ENCODE data around the gene KIAA0513.
"Not testable (repeated sequence)": the region's sequence is repeated elsewhere in the genome, so short reads cannot be mapped to it uniquely, and the experiment has no call there.

KIAA0513 gene

GRCh38 chr16:85031451-85031850 is 3.9 kb downstream of the KIAA0513 start:
- DNase-seq, result no peak

DNA sequence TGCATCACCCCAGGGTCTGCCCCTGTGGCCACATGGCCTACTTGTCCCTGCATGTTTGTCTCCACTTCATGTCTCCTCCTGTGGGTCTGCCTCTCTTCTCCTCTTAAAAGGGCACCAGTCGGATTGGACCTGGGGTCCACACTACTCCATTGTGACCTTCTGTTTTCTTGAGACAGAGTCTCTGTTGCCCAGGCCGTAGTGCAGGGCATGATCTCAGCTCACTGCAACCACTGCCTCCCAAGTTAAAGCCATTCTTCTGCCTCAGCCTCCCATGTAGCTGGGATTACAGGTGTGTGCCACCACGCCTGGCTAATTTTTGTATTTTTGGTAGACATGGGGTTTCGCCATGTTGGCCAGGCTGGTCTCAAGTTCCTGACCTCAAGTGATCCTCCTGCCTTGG is 4.6 kb downstream of the KIAA0513 start:
- not testable (repeated sequence) for DNase-seq

DNA sequence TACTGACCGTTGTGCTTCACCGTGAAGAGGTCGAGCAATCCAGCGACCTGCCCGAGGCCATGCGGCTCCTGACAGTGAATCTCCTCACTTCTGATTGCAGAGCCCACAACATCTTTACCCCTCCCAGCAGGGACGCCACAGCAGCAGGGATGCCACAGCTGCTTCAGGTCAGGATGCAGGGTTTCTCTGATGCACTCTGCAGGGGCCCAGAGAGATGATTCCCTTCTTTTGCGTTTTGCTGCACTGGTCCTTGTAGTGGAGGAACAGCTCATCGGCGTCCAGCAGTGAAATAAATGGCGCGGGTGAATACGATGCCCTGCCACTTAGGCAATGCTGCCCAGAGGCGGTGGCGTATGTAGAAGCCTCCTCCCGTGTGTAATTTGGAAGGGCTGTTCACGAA is 5.6 kb downstream of the KIAA0513 start:
- no peak for DNase-seq

DNA sequence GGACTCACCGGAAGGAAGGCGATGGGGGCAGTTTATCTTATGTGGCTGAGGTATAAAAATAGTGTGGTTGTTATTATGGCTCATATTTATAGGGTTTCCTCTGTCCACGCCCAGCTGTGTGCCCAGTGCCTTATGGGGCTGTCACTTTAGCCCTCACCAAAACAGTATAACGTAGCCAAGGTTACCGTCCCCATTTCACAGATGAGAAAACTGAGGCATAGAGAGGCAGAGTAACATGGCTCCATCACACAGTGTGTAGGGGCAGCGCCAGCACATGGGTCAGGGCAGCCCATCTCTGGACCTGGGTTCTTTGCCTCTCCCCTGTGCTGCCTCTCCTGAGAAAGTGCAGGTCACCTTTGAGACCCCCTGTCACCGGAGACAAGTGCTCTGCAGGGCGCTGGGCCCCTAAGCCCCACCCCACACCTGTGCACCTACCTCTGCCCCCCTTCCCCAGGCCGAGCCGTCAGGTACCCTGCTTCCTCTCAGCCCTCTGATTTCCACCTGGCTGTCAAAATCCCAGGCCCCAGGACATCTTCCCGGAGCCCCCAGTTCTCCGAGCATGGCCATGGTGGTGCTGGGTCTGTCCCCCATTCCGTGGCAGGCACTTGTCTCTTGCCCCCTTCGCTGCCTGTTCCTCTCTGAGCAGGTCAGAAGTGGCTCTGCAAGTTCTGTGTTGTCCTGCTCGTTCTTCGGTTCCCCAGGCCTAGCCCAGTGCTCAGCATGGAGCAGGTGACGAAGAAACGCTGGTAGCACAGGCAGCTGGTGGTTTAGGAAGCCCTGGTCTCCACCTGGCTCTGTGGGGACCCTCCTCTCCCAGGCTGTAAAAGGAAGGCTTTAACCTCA is 7.2 kb downstream of the KIAA0513 start:
- no peak for DNase-seq

- no peak for DNase-seq
Observed at GRCh38 chr16:85036236-85037049, 8.8 kb downstream of the KIAA0513 start.

GRCh38 chr16:85037050-85037410 is 9.4 kb downstream of the KIAA0513 start:
- DNase-seq, result no peak

DNA sequence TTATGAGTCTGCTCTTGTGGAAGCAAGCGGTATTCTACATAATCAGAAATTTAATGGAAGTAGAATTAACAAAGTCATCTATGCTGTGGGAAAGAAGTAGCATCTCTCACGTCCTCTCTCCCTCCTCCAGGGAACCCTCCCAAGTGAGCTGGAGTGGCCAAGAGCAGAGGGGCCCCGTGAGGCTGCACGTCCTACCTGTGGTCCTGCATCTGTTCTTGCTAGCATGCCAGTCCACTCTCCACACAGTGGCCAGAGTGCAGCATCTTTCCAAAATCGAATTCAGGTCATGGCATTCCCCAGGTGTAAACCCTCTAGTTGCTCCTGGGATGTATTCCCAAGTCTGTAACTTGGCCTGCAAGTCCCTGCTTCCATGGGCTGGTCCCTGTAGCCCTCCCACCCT is 10.1 kb downstream of the KIAA0513 start:
- DNase-seq, result no peak

- no peak for DNase-seq
Observed at GRCh38 chr16:85040685-85041084, 13.1 kb downstream of the KIAA0513 start.

- DNase-seq, result no peak
Observed at GRCh38 chr16:85041219-85042166, 13.9 kb downstream of the KIAA0513 start.

DNA sequence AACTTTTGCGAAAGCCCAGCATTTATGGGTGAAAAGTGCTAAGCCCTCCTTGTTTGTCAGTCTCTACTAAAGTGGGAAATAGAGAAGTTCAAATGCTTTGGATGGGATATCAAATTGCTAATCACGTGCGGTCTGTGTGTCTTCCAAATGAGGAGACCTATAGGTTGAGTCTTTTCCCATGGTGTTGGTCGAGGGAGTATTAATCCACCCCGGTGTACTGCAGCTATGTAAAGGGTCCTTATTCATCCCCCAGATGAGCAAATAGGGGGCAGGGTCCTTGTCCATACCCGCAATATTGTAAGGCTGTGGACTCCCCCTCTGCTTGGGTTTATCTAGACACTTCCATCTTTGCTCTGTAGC is 14.6 kb downstream of the KIAA0513 start:
- no peak for DNase-seq

GRCh38 chr16:85042606-85043005 is 15.0 kb downstream of the KIAA0513 start:
- DNase-seq, result no peak

- no peak for DNase-seq
Observed at GRCh38 chr16:85045077-85045476, 17.5 kb downstream of the KIAA0513 start.

DNA sequence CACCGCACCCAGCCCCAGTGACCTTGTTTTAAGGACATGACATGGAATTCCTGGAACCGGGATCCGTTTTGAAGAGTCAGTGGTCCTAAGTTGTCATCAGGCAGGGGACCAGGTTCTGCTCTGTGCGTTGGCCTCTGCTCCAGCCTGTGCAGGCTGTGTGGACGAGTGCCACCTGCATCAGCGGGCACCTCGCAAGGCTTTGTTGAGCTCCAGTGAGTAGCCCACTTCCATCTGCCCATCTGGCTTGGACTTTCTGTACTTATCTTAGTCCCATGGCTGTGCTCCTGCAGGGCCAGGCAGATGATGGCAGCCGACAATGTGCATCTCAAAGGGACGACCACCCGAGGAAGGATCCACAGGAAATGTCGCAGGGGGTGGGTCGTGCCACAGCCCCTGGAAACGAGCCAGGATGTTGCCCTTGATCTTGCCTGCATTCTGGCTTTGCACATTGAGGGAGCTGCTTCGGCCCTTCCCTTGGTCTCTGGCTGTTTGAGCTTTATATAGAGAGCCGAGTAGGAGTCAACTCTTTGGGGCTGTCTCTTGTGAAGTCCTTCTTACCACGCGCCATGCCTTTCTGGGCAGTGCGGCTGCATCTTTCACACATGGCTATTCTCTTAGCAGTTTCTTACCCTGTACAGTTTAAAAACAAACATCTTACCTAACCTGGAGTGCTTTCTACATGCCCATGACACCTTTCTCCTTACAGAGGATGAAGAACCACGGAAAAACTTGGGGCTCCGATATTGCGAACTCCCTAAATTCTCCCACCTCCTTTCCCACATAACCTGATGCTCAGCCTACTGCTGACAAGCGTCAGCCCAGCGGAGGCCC is 18.3 kb downstream of the KIAA0513 start:
- no peak for DNase-seq

- no peak for DNase-seq
Observed at GRCh38 chr16:85046472-85046916, 18.9 kb downstream of the KIAA0513 start.

GRCh38 chr16:85046931-85047866 is 19.6 kb downstream of the KIAA0513 start:
- DNase-seq, result peak; percentile 28

- DNase-seq, result no peak
Observed at GRCh38 chr16:85047867-85048455, 20.4 kb downstream of the KIAA0513 start.

- no peak for DNase-seq
Observed at GRCh38 chr16:85048921-85049562, 21.4 kb downstream of the KIAA0513 start.

DNA sequence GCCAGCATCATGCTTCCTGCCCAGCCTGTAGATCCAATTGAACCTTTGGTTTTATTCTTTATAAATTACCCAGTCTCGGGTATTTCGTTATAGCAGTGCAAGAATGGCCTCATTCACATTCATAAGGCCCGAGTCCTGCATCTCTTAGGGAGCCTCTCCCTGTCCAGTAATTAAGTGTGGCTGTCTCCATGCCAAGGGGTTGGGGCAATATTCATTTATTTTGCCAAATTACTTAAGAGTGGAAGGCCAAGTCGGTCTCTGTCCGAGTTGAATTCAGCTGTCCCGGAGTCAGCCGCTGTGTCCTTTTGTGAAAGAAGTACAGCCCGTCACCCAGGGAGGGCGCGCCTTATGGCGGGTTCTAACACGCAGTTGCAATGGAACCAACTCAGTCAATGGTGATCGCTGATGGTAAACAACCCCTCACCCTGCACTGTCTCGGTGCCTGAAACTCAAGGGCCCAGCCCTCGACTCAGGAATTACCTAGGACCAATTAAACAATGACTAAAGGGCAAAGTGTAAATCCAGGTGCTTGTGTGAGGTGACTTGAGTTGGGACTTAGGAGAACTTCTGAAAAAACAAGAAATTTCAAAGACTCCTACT is 22.2 kb downstream of the KIAA0513 start:
- DNase-seq, result no peak

GRCh38 chr16:85051067-85051581 is 23.5 kb downstream of the KIAA0513 start:
- no peak for DNase-seq

Data from DMS153 (cell line).